CD4-positive, alpha-beta T cell (primary cell): ENCODE data around the gene MAP4K2. TPM values are rescaled to one million over a fixed set of nuclear protein-coding genes. Genes with fewer than 3 reads are reported as not detected.

Source experiments
- ATAC-seq: fragments of 200-7000 bp; cut with Tn5 transposase; one replicate; pipeline ENCODE4 v1.10.0; 2022; ENCODE audit warnings: mild to moderate bottlenecking; ENCODE audit not compliant: poor library complexity
- CTCF ChIA-PET: fragments of 350-600 bp; sonication (Branson Sonifier 250); formaldehyde crosslinking; loops from one replicate; lab custom pipeline; 2021; ENCODE audit warnings: antibody characterized with exemption, inconsistent platforms; lab: Charles Lee
- POLR2A ChIA-PET: fragments of 350-600 bp; sonication (Branson Sonifier 250); formaldehyde crosslinking; loops from one replicate; lab custom pipeline; 2021; ENCODE audit warnings: antibody characterized with exemption, inconsistent platforms; lab: Charles Lee
- DNase-seq, 14 experiments: peaks; one replicate each; pipeline ENCODE4 v3.0.0-alpha.2; 2013 to 2020; ENCODE audit warnings: mixed read lengths in 2 of 14
- H3K27ac ChIP-seq, 2 donors: one replicate each; pipeline versions ENCODE4 v1.5.1 to v1.7.0; 2013; ENCODE audit warnings: low read length in 2 of 2, low read depth in 1 of 2, mild to moderate bottlenecking in 1 of 2
- H3K27me3 ChIP-seq, 2 experiments: 1 replicate in 1 of 2; 2 replicates in 1 of 2; pipeline versions ENCODE4 v1.6.1 to v1.7.0; 2013; ENCODE audit warnings: low read length in 2 of 2, control low read depth in 1 of 2, mild to moderate bottlenecking in 1 of 2, moderate library complexity in 1 of 2; ENCODE audit not compliant: insufficient read depth in 2 of 2, control insufficient read depth in 1 of 2
- H3K36me3 ChIP-seq: one replicate; pipeline ENCODE4 v1.6.1; 2013; ENCODE audit warnings: low read length, control low read depth; ENCODE audit not compliant: insufficient read depth
- H3K4me1 ChIP-seq: one replicate; pipeline ENCODE4 v1.6.1; 2013; ENCODE audit warnings: low read length, control low read depth; ENCODE audit not compliant: insufficient read depth
- H3K4me3 ChIP-seq: one replicate; pipeline ENCODE4 v1.5.1; 2013; ENCODE audit warnings: mild to moderate bottlenecking, low read length, moderate library complexity
- H3K9me3 ChIP-seq, 2 experiments: 1 replicate in 1 of 2; 2 replicates in 1 of 2; pipeline versions ENCODE4 v1.6.1 to v1.7.0; 2013; ENCODE audit warnings: low read length in 2 of 2, mild to moderate bottlenecking in 2 of 2, control low read depth in 1 of 2, moderate library complexity in 1 of 2; ENCODE audit not compliant: control insufficient read depth in 1 of 2, insufficient read depth in 1 of 2
- H3K27ac Mint-ChIP-seq: one replicate; pipeline ENCODE4 v1.8.0; 2020; ENCODE audit warnings: mixed read lengths
- H3K27me3 Mint-ChIP-seq: one replicate; pipeline ENCODE4 v1.8.0; 2021; ENCODE audit warnings: mixed read lengths
- H3K36me3 Mint-ChIP-seq: one replicate; pipeline ENCODE4 v1.8.0; 2021; ENCODE audit warnings: low read depth, mixed read lengths
- H3K4me1 Mint-ChIP-seq: one replicate; pipeline ENCODE4 v1.8.0; 2021; ENCODE audit warnings: low read depth, mixed read lengths
- H3K4me3 Mint-ChIP-seq: one replicate; pipeline ENCODE4 v1.8.0; 2020; ENCODE audit warnings: mild to moderate bottlenecking, mixed read lengths
- H3K9me3 Mint-ChIP-seq: one replicate; pipeline ENCODE4 v1.8.0; 2020; ENCODE audit warnings: mixed read lengths
- intact Hi-C, 2 experiments: fragments of 100-400 bp; cut with DNase I in 1 of 2; cut with micrococcal nuclease in 1 of 2; formaldehyde crosslinking; loops; one replicate each; pipeline versions ENCODE4 v1.15.1 to v1.9.0; 2023 to 2025; cut with DNase I, micrococcal nuclease
- total RNA-seq, 174 experiments: library from RNA in 2 of 174; stranded (reverse) in 2 of 174; gene quantifications; one replicate each; pipeline ENCODE4 v1.2.3 and lab custom pipeline; 2021 to 2026
- TF ChIP-seq, protein P1 (sequence below): fragments of 200-600 bp; IDR thresholded peaks from one replicate; pipeline ENCODE4 v1.8.0; 2022; ENCODE audit warnings: antibody characterized with exemption, mild to moderate bottlenecking

MAP4K2 gene
- total RNA-seq, 2 experiments from 2014 or later, result 71.9 to 74.1 TPM

- H3K4me3 Mint-ChIP-seq, result no peak overlapping the region
- CTCF ChIA-PET, result no interaction called here
- no peaks in the 10 kb centered on the region for H3K27me3 ChIP-seq
- TF ChIP-seq, protein P1, sequence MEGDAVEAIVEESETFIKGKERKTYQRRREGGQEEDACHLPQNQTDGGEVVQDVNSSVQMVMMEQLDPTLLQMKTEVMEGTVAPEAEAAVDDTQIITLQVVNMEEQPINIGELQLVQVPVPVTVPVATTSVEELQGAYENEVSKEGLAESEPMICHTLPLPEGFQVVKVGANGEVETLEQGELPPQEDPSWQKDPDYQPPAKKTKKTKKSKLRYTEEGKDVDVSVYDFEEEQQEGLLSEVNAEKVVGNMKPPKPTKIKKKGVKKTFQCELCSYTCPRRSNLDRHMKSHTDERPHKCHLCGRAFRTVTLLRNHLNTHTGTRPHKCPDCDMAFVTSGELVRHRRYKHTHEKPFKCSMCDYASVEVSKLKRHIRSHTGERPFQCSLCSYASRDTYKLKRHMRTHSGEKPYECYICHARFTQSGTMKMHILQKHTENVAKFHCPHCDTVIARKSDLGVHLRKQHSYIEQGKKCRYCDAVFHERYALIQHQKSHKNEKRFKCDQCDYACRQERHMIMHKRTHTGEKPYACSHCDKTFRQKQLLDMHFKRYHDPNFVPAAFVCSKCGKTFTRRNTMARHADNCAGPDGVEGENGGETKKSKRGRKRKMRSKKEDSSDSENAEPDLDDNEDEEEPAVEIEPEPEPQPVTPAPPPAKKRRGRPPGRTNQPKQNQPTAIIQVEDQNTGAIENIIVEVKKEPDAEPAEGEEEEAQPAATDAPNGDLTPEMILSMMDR, result no peak
- H3K4me1 ChIP-seq, result peaks cover 22% of the 10 kb centered on the region
- peaks cover 24% of the 10 kb centered on the region for H3K4me1 Mint-ChIP-seq
- H3K9me3 ChIP-seq, result no peaks in the 10 kb centered on the region
- ATAC-seq (no peak), DNase-seq (no peak)
- H3K36me3 ChIP-seq, result peaks cover 64% of the 10 kb centered on the region
- no peaks in the 10 kb centered on the region for H3K27me3 Mint-ChIP-seq
- H3K9me3 Mint-ChIP-seq, result no peaks in the 10 kb centered on the region
- H3K36me3 Mint-ChIP-seq, result peaks cover 65% of the 10 kb centered on the region
- intact Hi-C loops, result no loop called here
- H3K27ac ChIP-seq, result peak overlapping the region in 1 of 2 donors; percentile 40
- no peak overlapping the region for H3K4me3 ChIP-seq
- POLR2A ChIA-PET, result interaction anchor here (0.8 to 5.7 kb wide), 8 partner anchors 10 to 49 kb away, joined by 3 to 28 read pairs (median 6); partner anchors contain the start of genes MAP4K2, RASGRP2 and SF1
- peak overlapping the region; percentile 65 for H3K27ac Mint-ChIP-seq
Measured at GRCh38 chr11:64793271-64794160, 9.5 kb downstream of the MAP4K2 start.

DNA sequence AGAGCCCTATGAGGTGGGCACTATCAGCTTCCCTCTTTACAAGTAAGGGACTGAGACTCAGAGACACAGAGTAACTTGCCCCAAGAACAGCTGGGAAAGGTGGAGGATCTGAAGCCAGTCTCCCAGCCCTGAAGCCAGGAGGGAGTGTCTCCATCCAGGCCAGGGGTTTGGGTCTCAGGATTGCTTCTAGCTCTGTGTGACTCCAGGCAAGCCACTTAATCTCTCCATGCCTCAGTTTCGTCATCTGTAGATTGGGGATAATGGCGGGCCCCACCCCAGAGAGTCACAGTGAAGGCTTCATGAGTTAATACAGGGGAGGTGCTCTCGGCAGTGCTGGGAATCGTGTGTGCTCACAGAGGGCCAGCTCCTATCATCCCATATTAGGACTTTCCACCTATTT is 10.5 kb downstream of the MAP4K2 start:
- DNase-seq, result no peak
- no peak for ATAC-seq
- peaks cover 68% of the 10 kb centered on the region for H3K36me3 Mint-ChIP-seq
- ChIA-PET CTCF (no interaction called here), POLR2A (interaction anchor here (5.7 kb wide), 1 partner anchor 13 kb away, joined by 28 read pairs; the partner anchor contains the start of gene SF1)
- no peak overlapping the region for H3K27ac ChIP-seq
- TF ChIP-seq, protein P1, result no peak
- peaks cover 27% of the 10 kb centered on the region for H3K4me1 Mint-ChIP-seq
- no peaks in the 10 kb centered on the region for H3K27me3 Mint-ChIP-seq
- H3K36me3 ChIP-seq, result peaks cover 69% of the 10 kb centered on the region
- intact Hi-C loops, result no loop called here
- no peaks in the 10 kb centered on the region for H3K9me3 ChIP-seq
- H3K9me3 Mint-ChIP-seq, result no peaks in the 10 kb centered on the region
- no peak overlapping the region for H3K27ac Mint-ChIP-seq
- H3K4me1 ChIP-seq, result peaks cover 31% of the 10 kb centered on the region
- H3K4me3 Mint-ChIP-seq, result no peak overlapping the region
- H3K4me3 ChIP-seq, result no peak overlapping the region
- no peaks in the 10 kb centered on the region for H3K27me3 ChIP-seq

DNA sequence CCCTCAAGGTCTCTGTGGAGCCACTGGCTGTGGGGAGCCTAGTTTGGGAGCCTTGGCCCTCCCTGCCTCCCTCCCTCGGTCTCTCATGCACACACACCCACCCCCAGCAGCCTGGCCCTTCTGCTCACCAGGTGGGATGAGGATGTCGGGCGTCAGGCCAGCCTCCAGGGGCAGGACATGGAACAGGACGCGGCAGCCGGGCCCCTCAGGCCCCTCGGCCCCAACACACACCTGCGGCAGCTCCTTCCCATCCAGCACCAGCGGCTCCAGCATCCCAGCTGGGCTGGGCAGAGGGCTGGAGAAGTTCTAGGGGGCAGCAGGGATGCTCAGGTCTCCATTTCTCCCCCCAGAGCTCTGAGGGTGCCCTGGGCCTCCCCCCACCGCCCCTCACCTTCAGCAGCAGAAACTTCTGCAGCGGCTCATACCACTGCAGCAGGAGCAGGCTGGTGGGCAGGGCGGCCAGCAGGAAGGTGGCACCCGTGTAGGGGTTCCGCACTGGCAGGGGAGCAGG is 11.2 kb downstream of the MAP4K2 start:
- H3K36me3 Mint-ChIP-seq, result peaks cover 68% of the 10 kb centered on the region

More for the DNA sequence above, 11.2 kb downstream of the MAP4K2 start:
- Histone ChIP-seq H3K27ac (peak overlapping the region in 1 of 2 donors; percentile 4), H3K27me3 (no peaks in the 10 kb centered on the region), H3K36me3 (peaks cover 63% of the 10 kb centered on the region), H3K4me1 (peaks cover 32% of the 10 kb centered on the region), H3K4me3 (no peak overlapping the region), H3K9me3 (no peaks in the 10 kb centered on the region)
- H3K4me3 Mint-ChIP-seq, result no peak overlapping the region
- ATAC-seq (no peak), DNase-seq (no peak)
- no peak overlapping the region for H3K27ac Mint-ChIP-seq
- no peaks in the 10 kb centered on the region for H3K9me3 Mint-ChIP-seq
- intact Hi-C loops, result no loop called here
- CTCF ChIA-PET, result no interaction called here
- TF ChIP-seq, protein P1, result no peak
- peaks cover 30% of the 10 kb centered on the region for H3K4me1 Mint-ChIP-seq
- H3K27me3 Mint-ChIP-seq, result no peaks in the 10 kb centered on the region
- POLR2A ChIA-PET, result interaction anchor here (5.7 kb wide), 1 partner anchor 13 kb away, joined by 28 read pairs; the partner anchor contains the start of gene SF1
